ENCODE data around the gene SIRPG.
"Not testable (repeated sequence)": the region's sequence is repeated elsewhere in the genome, so short reads cannot be mapped to it uniquely, and the experiment has no call there.

The SIRPG gene

GRCh38 chr20:1671891-1672669 is 14.5 kb upstream of the SIRPG start:
- DNase-seq, result peak; percentile 52

GRCh38 chr20:1669304-1669703 is 11.7 kb upstream of the SIRPG start:
- no peak for DNase-seq

GRCh38 chr20:1667502-1668085 is 10.0 kb upstream of the SIRPG start:
- DNase-seq, result no peak

- no peak for DNase-seq
These were observed 9.2 kb upstream of the SIRPG start for GRCh38 chr20:1666802-1667201.

GRCh38 chr20:1665345-1665744 is 7.8 kb upstream of the SIRPG start:
- DNase-seq, result no peak

- DNase-seq, result peak; percentile 60
These were observed 7.3 kb upstream of the SIRPG start for GRCh38 chr20:1664911-1665310.

- DNase-seq, result no peak
These were observed 6.3 kb upstream of the SIRPG start for GRCh38 chr20:1663917-1664316.

GRCh38 chr20:1661542-1662299 is 4.1 kb upstream of the SIRPG start:
- DNase-seq, result no peak

- peak; percentile 66 for DNase-seq
These were observed 2.7 kb upstream of the SIRPG start for GRCh38 chr20:1660246-1660645.

- no peak for DNase-seq
These were observed 735 bp downstream of the SIRPG start for GRCh38 chr20:1656844-1657243.

- no peak for DNase-seq
These were observed 2.6 kb downstream of the SIRPG start for GRCh38 chr20:1654996-1655395.

- DNase-seq, result no peak
These were observed 4.6 kb downstream of the SIRPG start for GRCh38 chr20:1652960-1653359.

- DNase-seq, result no peak
These were observed 5.5 kb downstream of the SIRPG start for GRCh38 chr20:1652104-1652503.

GRCh38 chr20:1651268-1652058 is 6.1 kb downstream of the SIRPG start:
- DNase-seq, result no peak

GRCh38 chr20:1648101-1648500 is 9.5 kb downstream of the SIRPG start:
- DNase-seq, result no peak

- DNase-seq, result no peak
These were observed 10.6 kb downstream of the SIRPG start for GRCh38 chr20:1646975-1647431.

GRCh38 chr20:1644101-1644962 is 13.2 kb downstream of the SIRPG start:
- no peak for DNase-seq

- DNase-seq, result not testable (repeated sequence)
These were observed 18.9 kb downstream of the SIRPG start for GRCh38 chr20:1638643-1639042.

- no peak for DNase-seq
These were observed 19.8 kb downstream of the SIRPG start for GRCh38 chr20:1637755-1638154.

- no peak for DNase-seq
These were observed 20.4 kb downstream of the SIRPG start for GRCh38 chr20:1637226-1637625.

- no peak for DNase-seq
These were observed 21.0 kb downstream of the SIRPG start for GRCh38 chr20:1636621-1637020.

Measured in activated CD4-positive, alpha-beta T cell treated with anti-CD3 and anti-CD28 coated beads, Interleukin-2, amount 50 U/mL, for 16 hours (primary cell).